Thyroid gland (tissue), 4 donors: ENCODE results near the gene SLC25A30. TPM values are rescaled to one million over a fixed set of nuclear protein-coding genes. Genes with fewer than 3 reads are reported as not detected.

Source experiments
- DNase-seq, 2 donors: peaks; one replicate each; pipeline ENCODE4 v3.0.0-alpha.2; 2019
- H3K27ac ChIP-seq, 3 donors: fragments of 200-600 bp; sonication (generic); 1 replicate in 2 of 3; 2 replicates in 1 of 3; pipeline ENCODE4 v1.5.1; 2016 to 2019; ENCODE audit warnings: mild to moderate bottlenecking in 1 of 3, moderate library complexity in 1 of 3
- H3K27me3 ChIP-seq: fragments of 200-600 bp; sonication (generic); one replicate; pipeline ENCODE4 v1.5.1; 2019
- H3K36me3 ChIP-seq, 2 donors: fragments of 200-600 bp; sonication (generic); one replicate each; pipeline ENCODE4 v1.5.1; 2016 to 2019
- H3K4me1 ChIP-seq, 2 donors: fragments of 200-600 bp; sonication (generic); one replicate each; pipeline ENCODE4 v1.5.1; 2017 to 2019
- H3K4me3 ChIP-seq, 3 donors: fragments of 200-600 bp; sonication (generic); replicated peaks in 1 of 3; 1 replicate in 2 of 3; 2 replicates in 1 of 3; pipeline ENCODE4 v1.5.1; 2016; ENCODE audit warnings: mild to moderate bottlenecking in 1 of 3
- H3K9me3 ChIP-seq: fragments of 200-600 bp; sonication (generic); one replicate; pipeline ENCODE4 v1.5.1; 2017
- CTCF ChIP-seq, 6 experiments: fragments of 200-600 bp in 3 of 6; fragments of 450-650 bp in 3 of 6; sonication (generic) in 3 of 6; IDR thresholded peaks; one replicate each; pipeline ENCODE4 v1.5.1; 2016 to 2019; ENCODE audit warnings: antibody characterized with exemption in 6 of 6, mild to moderate bottlenecking in 2 of 6, inconsistent platforms in 1 of 6, moderate library complexity in 1 of 6
- POLR2A ChIP-seq, 2 donors: fragments of 450-650 bp; IDR thresholded peaks; one replicate each; pipeline ENCODE4 v1.6.1; 2017; ENCODE audit warnings: antibody characterized with exemption in 2 of 2, mild to moderate bottlenecking in 2 of 2, moderate library complexity in 1 of 2
- WGBS, 2 donors: methylation state at CpG; one replicate each; pipeline ENCODE4 v1.1.5; 2017; 5-methylcytosine and 5-hydroxymethylcytosine counted together
- intact Hi-C: fragments of 100-400 bp; cut with DNase I; formaldehyde crosslinking; loops from one replicate; pipeline ENCODE4 v1.15.1; 2023
- total RNA-seq, 4 donors: library from RNA; depleted of rRNA; stranded (reverse); fragments of >200 nt; gene quantifications; one replicate each; pipeline ENCODE4 v1.2.3, GENCODE V29; 2016

The SLC25A30 gene
- total RNA-seq, 4 donors from 2014 or later = 11.3 to 16.1 (median 15.9) TPM

GRCh38 chr13:45456196-45456972 lies 38.2 kb upstream of the SLC25A30 start:
- TF ChIP-seq CTCF (IDR thresholded peaks at IDR 0.05) = no peak
- no peak for TF ChIP-seq POLR2A (IDR thresholded peaks at IDR 0.05)

DNA sequence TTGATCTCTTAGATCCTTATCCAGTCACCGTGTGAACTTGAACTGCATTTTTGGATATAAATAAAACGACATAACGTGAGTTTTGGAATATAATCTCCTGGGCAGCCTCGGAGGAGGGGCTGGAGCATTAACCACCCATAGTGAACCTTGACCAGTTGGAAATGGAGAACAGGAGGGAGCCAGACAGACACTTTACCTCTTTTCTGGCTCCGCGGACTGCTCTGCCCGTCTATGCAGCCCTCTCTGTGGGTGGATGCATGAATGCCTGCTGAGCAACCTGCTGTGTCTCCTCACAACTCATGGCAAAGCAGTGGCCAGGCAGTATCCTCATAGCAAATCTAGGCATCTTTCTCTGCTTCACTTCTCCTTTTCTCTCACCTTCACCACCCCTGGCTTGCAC lies 36.0 kb upstream of the SLC25A30 start:
- intact Hi-C loops = no loop called here
- no peaks in the 10 kb centered on the region for H3K9me3 ChIP-seq
- TF ChIP-seq CTCF (IDR thresholded peaks at IDR 0.05) (no peak), POLR2A (IDR thresholded peaks at IDR 0.05) (no peak)
- no peak for DNase-seq
- H3K36me3 ChIP-seq = no peaks in the 10 kb centered on the region
- H3K27me3 ChIP-seq = no peaks in the 10 kb centered on the region
- H3K4me1 ChIP-seq = no peaks in the 10 kb centered on the region
- 59 to 70% methylated on average over 7 of the region's 7 CpGs for WGBS, 2 donors
- no peak overlapping the region for H3K4me3 ChIP-seq
- H3K27ac ChIP-seq = no peak overlapping the region

More at GRCh38 chr13:45456196-45456972, 38.2 kb upstream of the SLC25A30 start:
- no peak for DNase-seq
- H3K27ac ChIP-seq = no peak overlapping the region
- 75 to 88% methylated on average over 2 of the region's 2 CpGs for WGBS, 2 donors
- no peaks in the 10 kb centered on the region for H3K27me3 ChIP-seq
- H3K9me3 ChIP-seq = no peaks in the 10 kb centered on the region
- H3K4me3 ChIP-seq = no peak overlapping the region
- no peaks in the 10 kb centered on the region for H3K4me1 ChIP-seq
- intact Hi-C loops = no loop called here
- no peaks in the 10 kb centered on the region for H3K36me3 ChIP-seq

GRCh38 chr13:45451282-45451681 lies 33.1 kb upstream of the SLC25A30 start:
- Histone ChIP-seq H3K9me3 (no peaks in the 10 kb centered on the region), H3K27me3 (no peaks in the 10 kb centered on the region), H3K27ac (no peak overlapping the region), H3K4me1 (no peaks in the 10 kb centered on the region), H3K36me3 (no peaks in the 10 kb centered on the region), H3K4me3 (no peak overlapping the region)
- no peak for TF ChIP-seq POLR2A (IDR thresholded peaks at IDR 0.05)
- no peak for TF ChIP-seq CTCF (IDR thresholded peaks at IDR 0.05)
- intact Hi-C loops = no loop called here
- WGBS, 2 donors = 89 to 95% methylated on average over 4 of the region's 4 CpGs
- no peak for DNase-seq

- no peaks in the 10 kb centered on the region for H3K4me1 ChIP-seq
- intact Hi-C loops = no loop called here
- no peaks in the 10 kb centered on the region for H3K9me3 ChIP-seq
- WGBS, 2 donors = 76 to 88% methylated on average over 1 of the region's 1 CpG
- no peaks in the 10 kb centered on the region for H3K27me3 ChIP-seq
- no peak overlapping the region for H3K4me3 ChIP-seq
- H3K36me3 ChIP-seq = no peaks in the 10 kb centered on the region
- DNase-seq = no peak
- TF ChIP-seq POLR2A (IDR thresholded peaks at IDR 0.05) (no peak), CTCF (IDR thresholded peaks at IDR 0.05) (no peak)
- H3K27ac ChIP-seq = no peak overlapping the region
Measured at GRCh38 chr13:45448965-45449559, 30.9 kb upstream of the SLC25A30 start.

GRCh38 chr13:45447050-45447661 lies 29.0 kb upstream of the SLC25A30 start:
- TF ChIP-seq CTCF (IDR thresholded peaks at IDR 0.05) (no peak), POLR2A (IDR thresholded peaks at IDR 0.05) (no peak)
- H3K27me3 ChIP-seq = no peaks in the 10 kb centered on the region
- H3K4me3 ChIP-seq = no peak overlapping the region
- intact Hi-C loops = no loop called here
- H3K4me1 ChIP-seq = no peaks in the 10 kb centered on the region
- H3K9me3 ChIP-seq = no peaks in the 10 kb centered on the region
- 74 to 76% methylated on average over 9 of the region's 9 CpGs for WGBS, 2 donors
- DNase-seq = no peak
- H3K36me3 ChIP-seq = no peaks in the 10 kb centered on the region
- no peak overlapping the region for H3K27ac ChIP-seq
